Small intestine (tissue), 7 donors: ENCODE measurements around the gene KCNK7. TPM values are rescaled to one million over a fixed set of nuclear protein-coding genes. Genes with fewer than 3 reads are reported as not detected.
"Not testable (repeated sequence)": the region's sequence is repeated elsewhere in the genome, so short reads cannot be mapped to it uniquely, and the experiment has no call there.

Source experiments
- DNase-seq, 2 donors: peaks; one replicate each; pipeline versions ENCODE4 v3.0.0 to v3.0.0-alpha.2; 2013
- FAIRE-seq: peaks from 2 replicates; lab custom pipeline; 2012; peaks lifted over from hg19 to GRCh38; lab: Jason Lieb, UNC
- H3K27ac ChIP-seq, 3 donors: one replicate each; pipeline ENCODE4 v1.5.1; 2013; ENCODE audit warnings: low read length in 2 of 3, mild to moderate bottlenecking in 2 of 3, control low read depth in 1 of 3, inconsistent platforms in 1 of 3, low read depth in 1 of 3, moderate library complexity in 1 of 3
- H3K27me3 ChIP-seq, 3 donors: one replicate each; pipeline ENCODE4 v1.6.1; 2013; ENCODE audit warnings: low read length in 3 of 3, inconsistent platforms in 1 of 3; ENCODE audit not compliant: control insufficient read depth in 3 of 3, insufficient read depth in 3 of 3
- H3K36me3 ChIP-seq, 3 donors: one replicate each; pipeline ENCODE4 v1.6.1; 2013; ENCODE audit warnings: low read length in 3 of 3, inconsistent platforms in 1 of 3, low read depth in 1 of 3, mild to moderate bottlenecking in 1 of 3, moderate library complexity in 1 of 3; ENCODE audit not compliant: control insufficient read depth in 3 of 3, insufficient read depth in 2 of 3
- H3K4me1 ChIP-seq, 3 donors: one replicate each; pipeline ENCODE4 v1.6.1; 2013; ENCODE audit warnings: low read length in 2 of 3, inconsistent platforms in 1 of 3, low read depth in 1 of 3, mild to moderate bottlenecking in 1 of 3, moderate library complexity in 1 of 3; ENCODE audit not compliant: control insufficient read depth in 3 of 3, insufficient read depth in 2 of 3
- H3K4me3 ChIP-seq, 3 donors: one replicate each; pipeline ENCODE4 v1.5.1; 2013; ENCODE audit warnings: low read length in 3 of 3, control low read depth in 1 of 3, inconsistent platforms in 1 of 3, low read depth in 1 of 3, mild to moderate bottlenecking in 1 of 3, moderate library complexity in 1 of 3
- H3K9me3 ChIP-seq, 2 donors: one replicate each; pipeline ENCODE4 v1.6.1; 2013; ENCODE audit warnings: low read depth in 1 of 2, low read length in 1 of 2; ENCODE audit not compliant: control insufficient read depth in 2 of 2, insufficient read depth in 1 of 2
- WGBS, 3 donors: extraction: QIAGEN DNeasy Blood & Tissue Kit; methylation state at CpG; one replicate each; pipeline ENCODE4 v1.1.7; 2013; 5-methylcytosine and 5-hydroxymethylcytosine counted together
- polyA plus RNA-seq, 4 donors: library from polyadenylated mRNA; stranded (reverse) in 3 of 4; unstranded in 1 of 4; fragments of 200-250 nt in 3 of 4; fragments of 120-200 nt in 1 of 4; gene quantifications; one replicate each; pipeline versions ENCODE4 v1.2.1 to v1.2.3, GENCODE V29; 2013
- donor health status: healthy with polysubstance abuse.
- donor health status: control.
- donor health status: control.
- donor health status: Bipolar disorder and iron deficiency.
- donor health status: healthy.

KCNK7 gene
- polyA plus RNA-seq, 4 donors: 0.84 to 31.1 (median 0.89) TPM; not detected in 1

GRCh38 chr11:65564879-65565559, 30.6 kb downstream of the KCNK7 start:
- Histone ChIP-seq H3K27ac (peak overlapping the region in 2 of 3 donors; percentile 54 to 61), H3K36me3 (peaks cover 0 to 21% (median 0%) of the 10 kb centered on the region in 3 donors), H3K4me1 (peaks cover 0 to 19% (median 2%) of the 10 kb centered on the region in 3 donors)
- not testable (repeated sequence) for H3K9me3 ChIP-seq, FAIRE-seq, H3K27me3 ChIP-seq, H3K4me3 ChIP-seq, DNase-seq
- 82 to 87% (median 83%) methylated on average over 12 of the region's 12 CpGs for WGBS, 3 donors

- no peak for FAIRE-seq
- WGBS, 3 donors: 91 to 98% (median 98%) methylated on average over 4 of the region's 4 CpGs
Observed at GRCh38 chr11:65563601-65564000, 32.0 kb downstream of the KCNK7 start.

GRCh38 chr11:65562788-65563187, 32.8 kb downstream of the KCNK7 start:
- peaks cover 0 to 25% (median 2%) of the 10 kb centered on the region in 3 donors for H3K4me1 ChIP-seq
- FAIRE-seq (no peak), DNase-seq (no peak)
- 73 to 90% (median 82%) methylated on average over 8 to 9 of the region's 9 CpGs for WGBS, 3 donors
- H3K4me3 ChIP-seq: no peak overlapping the region
- no peak overlapping the region for H3K27ac ChIP-seq
- H3K36me3 ChIP-seq: peaks cover 0 to 14% (median 0%) of the 10 kb centered on the region in 3 donors
- no peaks in the 10 kb centered on the region for H3K27me3 ChIP-seq
- H3K9me3 ChIP-seq: no peaks in the 10 kb centered on the region

More at GRCh38 chr11:65563601-65564000, 32.0 kb downstream of the KCNK7 start:
- no peak overlapping the region for H3K27ac ChIP-seq
- DNase-seq: no peak
- H3K9me3 ChIP-seq: no peaks in the 10 kb centered on the region
- H3K4me1 ChIP-seq: peaks cover 0 to 25% (median 2%) of the 10 kb centered on the region in 3 donors
- no peaks in the 10 kb centered on the region for H3K27me3 ChIP-seq
- no peak overlapping the region for H3K4me3 ChIP-seq
- H3K36me3 ChIP-seq: peaks cover 0 to 22% (median 0%) of the 10 kb centered on the region in 3 donors

GRCh38 chr11:65562020-65562419, 33.6 kb downstream of the KCNK7 start:
- no peaks in the 10 kb centered on the region for H3K27me3 ChIP-seq
- 64 to 83% (median 66%) methylated on average over 7 of the region's 7 CpGs for WGBS, 3 donors

GRCh38 chr11:65560555-65561418, 34.8 kb downstream of the KCNK7 start:
- peaks cover 0 to 41% (median 0%) of the 10 kb centered on the region in 3 donors for H3K4me1 ChIP-seq
- H3K9me3 ChIP-seq: no peaks in the 10 kb centered on the region
- peak in 1 of 2 donors; percentile 40 for DNase-seq
- H3K36me3 ChIP-seq: peaks cover 0 to 6% (median 0%) of the 10 kb centered on the region in 3 donors
- no peaks in the 10 kb centered on the region for H3K27me3 ChIP-seq
- H3K27ac ChIP-seq: peak overlapping the region in 2 of 3 donors; percentile 59 to 91
- WGBS, 3 donors: 18 to 27% (median 27%) methylated on average over 14 to 15 of the region's 15 CpGs
- H3K4me3 ChIP-seq: no peak overlapping the region
- no peak for FAIRE-seq

More at GRCh38 chr11:65562020-65562419, 33.6 kb downstream of the KCNK7 start:
- H3K36me3 ChIP-seq: peaks cover 0 to 11% (median 0%) of the 10 kb centered on the region in 3 donors
- no peak overlapping the region for H3K27ac ChIP-seq
- DNase-seq (no peak), FAIRE-seq (no peak)
- H3K9me3 ChIP-seq: no peaks in the 10 kb centered on the region
- H3K4me1 ChIP-seq: peaks cover 0 to 29% (median 2%) of the 10 kb centered on the region in 3 donors
- H3K4me3 ChIP-seq: no peak overlapping the region

- WGBS, 3 donors: 10 to 46% (median 25%) methylated on average over 5 of the region's 5 CpGs
- H3K4me3 ChIP-seq: no peak overlapping the region
- peaks cover 0 to 48% (median 0%) of the 10 kb centered on the region in 3 donors for H3K4me1 ChIP-seq
- no peaks in the 10 kb centered on the region for H3K9me3 ChIP-seq
- peak overlapping the region in 2 of 3 donors; percentile 59 to 91 for H3K27ac ChIP-seq
- peaks cover 0 to 12% (median 0%) of the 10 kb centered on the region in 3 donors for H3K36me3 ChIP-seq
- H3K27me3 ChIP-seq: no peaks in the 10 kb centered on the region
- DNase-seq: peak in 1 of 2 donors; percentile 60
- no peak for FAIRE-seq
Observed at GRCh38 chr11:65559951-65560537, 35.6 kb downstream of the KCNK7 start.

GRCh38 chr11:65559535-65559934, 36.1 kb downstream of the KCNK7 start:
- Histone ChIP-seq H3K9me3 (no peaks in the 10 kb centered on the region), H3K36me3 (peaks cover 0 to 13% (median 0%) of the 10 kb centered on the region in 3 donors), H3K4me3 (no peak overlapping the region), H3K27me3 (no peaks in the 10 kb centered on the region), H3K27ac (peak overlapping the region in 2 of 3 donors; percentile 91 to 92), H3K4me1 (peaks cover 0 to 53% (median 0%) of the 10 kb centered on the region in 3 donors)
- DNase-seq (no peak), FAIRE-seq (no peak)
- 67 to 77% (median 68%) methylated on average over 5 of the region's 5 CpGs for WGBS, 3 donors
